ENCODE results near the gene ZFYVE9. TPM values are rescaled to one million over a fixed set of nuclear protein-coding genes. Genes with fewer than 3 reads are reported as not detected.

The ZFYVE9 gene
- total and polyA plus RNA-seq, 2 of the 13 experiments (the other 11 are each of a cell fraction or from before 2014, with no cell fraction given): 9.2 to 19.8 TPM

DNA sequence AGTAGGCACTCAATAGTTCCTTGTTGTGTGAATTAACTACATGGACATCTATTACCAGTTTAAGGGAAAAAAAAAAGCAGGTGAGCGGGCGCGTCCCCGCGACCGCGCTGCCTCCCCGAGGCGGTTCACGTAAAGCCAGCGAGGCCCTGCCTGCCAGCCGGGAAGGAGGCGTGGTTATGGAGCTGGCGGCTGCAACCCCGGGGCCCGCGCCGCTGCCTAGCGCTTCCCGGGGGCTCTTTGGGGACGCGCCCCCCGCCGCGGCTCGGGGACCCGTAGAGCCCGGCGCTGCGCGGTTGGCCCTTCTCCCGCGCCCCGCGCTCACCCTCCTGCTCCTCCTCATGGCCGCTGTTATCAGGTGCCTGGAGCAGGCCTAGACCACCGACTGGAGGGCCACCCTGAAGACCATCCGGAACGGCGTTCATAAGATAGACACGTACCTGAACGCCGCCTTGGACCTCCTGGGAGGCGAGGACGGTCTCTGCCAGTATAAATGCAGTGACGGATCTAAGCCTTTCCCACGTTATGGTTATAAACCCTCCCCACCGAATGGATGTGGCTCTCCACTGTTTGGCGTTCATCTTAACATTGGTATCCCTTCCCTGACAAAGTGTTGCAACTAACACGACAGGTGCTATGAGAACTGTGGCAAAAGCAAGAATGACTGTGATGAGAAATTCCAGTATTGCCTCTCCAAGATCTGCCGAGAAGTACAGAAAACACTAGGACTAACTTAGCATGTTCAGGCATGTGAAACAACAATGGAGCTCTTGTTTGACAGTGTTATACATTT lies 226.7 kb downstream of the ZFYVE9 start (continued):
- no peak for TF ChIP-seq DR1 (CRISPR knock-in tag; IDR thresholded peaks at IDR 0.05)
- TF ChIP-seq SATB2 (CRISPR knock-in tag; IDR thresholded peaks at IDR 0.05): no peak
- TF ChIP-seq ATF7 (IDR thresholded peaks at IDR 0.05): no peak
- no peak for TF ChIP-seq ATF7 (CRISPR knock-in tag; IDR thresholded peaks at IDR 0.05)
- TF ChIP-seq, protein P1, sequence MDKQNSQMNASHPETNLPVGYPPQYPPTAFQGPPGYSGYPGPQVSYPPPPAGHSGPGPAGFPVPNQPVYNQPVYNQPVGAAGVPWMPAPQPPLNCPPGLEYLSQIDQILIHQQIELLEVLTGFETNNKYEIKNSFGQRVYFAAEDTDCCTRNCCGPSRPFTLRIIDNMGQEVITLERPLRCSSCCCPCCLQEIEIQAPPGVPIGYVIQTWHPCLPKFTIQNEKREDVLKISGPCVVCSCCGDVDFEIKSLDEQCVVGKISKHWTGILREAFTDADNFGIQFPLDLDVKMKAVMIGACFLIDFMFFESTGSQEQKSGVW (CRISPR knock-in tag; IDR thresholded peaks at IDR 0.05; ENCODE audit: borderline replicate concordance): no peak
- TF ChIP-seq, protein P2, sequence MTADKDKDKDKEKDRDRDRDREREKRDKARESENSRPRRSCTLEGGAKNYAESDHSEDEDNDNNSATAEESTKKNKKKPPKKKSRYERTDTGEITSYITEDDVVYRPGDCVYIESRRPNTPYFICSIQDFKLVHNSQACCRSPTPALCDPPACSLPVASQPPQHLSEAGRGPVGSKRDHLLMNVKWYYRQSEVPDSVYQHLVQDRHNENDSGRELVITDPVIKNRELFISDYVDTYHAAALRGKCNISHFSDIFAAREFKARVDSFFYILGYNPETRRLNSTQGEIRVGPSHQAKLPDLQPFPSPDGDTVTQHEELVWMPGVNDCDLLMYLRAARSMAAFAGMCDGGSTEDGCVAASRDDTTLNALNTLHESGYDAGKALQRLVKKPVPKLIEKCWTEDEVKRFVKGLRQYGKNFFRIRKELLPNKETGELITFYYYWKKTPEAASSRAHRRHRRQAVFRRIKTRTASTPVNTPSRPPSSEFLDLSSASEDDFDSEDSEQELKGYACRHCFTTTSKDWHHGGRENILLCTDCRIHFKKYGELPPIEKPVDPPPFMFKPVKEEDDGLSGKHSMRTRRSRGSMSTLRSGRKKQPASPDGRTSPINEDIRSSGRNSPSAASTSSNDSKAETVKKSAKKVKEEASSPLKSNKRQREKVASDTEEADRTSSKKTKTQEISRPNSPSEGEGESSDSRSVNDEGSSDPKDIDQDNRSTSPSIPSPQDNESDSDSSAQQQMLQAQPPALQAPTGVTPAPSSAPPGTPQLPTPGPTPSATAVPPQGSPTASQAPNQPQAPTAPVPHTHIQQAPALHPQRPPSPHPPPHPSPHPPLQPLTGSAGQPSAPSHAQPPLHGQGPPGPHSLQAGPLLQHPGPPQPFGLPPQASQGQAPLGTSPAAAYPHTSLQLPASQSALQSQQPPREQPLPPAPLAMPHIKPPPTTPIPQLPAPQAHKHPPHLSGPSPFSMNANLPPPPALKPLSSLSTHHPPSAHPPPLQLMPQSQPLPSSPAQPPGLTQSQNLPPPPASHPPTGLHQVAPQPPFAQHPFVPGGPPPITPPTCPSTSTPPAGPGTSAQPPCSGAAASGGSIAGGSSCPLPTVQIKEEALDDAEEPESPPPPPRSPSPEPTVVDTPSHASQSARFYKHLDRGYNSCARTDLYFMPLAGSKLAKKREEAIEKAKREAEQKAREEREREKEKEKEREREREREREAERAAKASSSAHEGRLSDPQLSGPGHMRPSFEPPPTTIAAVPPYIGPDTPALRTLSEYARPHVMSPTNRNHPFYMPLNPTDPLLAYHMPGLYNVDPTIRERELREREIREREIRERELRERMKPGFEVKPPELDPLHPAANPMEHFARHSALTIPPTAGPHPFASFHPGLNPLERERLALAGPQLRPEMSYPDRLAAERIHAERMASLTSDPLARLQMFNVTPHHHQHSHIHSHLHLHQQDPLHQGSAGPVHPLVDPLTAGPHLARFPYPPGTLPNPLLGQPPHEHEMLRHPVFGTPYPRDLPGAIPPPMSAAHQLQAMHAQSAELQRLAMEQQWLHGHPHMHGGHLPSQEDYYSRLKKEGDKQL (CRISPR knock-in tag; IDR thresholded peaks at IDR 0.05; ENCODE audit: low read depth): no peak
- TF ChIP-seq, protein P3, sequence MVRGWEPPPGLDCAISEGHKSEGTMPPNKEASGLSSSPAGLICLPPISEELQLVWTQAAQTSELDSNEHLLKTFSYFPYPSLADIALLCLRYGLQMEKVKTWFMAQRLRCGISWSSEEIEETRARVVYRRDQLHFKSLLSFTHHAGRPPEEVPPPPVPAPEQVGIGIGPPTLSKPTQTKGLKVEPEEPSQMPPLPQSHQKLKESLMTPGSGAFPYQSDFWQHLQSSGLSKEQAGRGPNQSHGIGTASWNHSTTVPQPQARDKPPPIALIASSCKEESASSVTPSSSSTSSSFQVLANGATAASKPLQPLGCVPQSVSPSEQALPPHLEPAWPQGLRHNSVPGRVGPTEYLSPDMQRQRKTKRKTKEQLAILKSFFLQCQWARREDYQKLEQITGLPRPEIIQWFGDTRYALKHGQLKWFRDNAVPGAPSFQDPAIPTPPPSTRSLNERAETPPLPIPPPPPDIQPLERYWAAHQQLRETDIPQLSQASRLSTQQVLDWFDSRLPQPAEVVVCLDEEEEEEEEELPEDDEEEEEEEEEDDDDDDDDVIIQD (CRISPR knock-in tag; IDR thresholded peaks at IDR 0.05; ENCODE audit: low read depth): no peak
- TF ChIP-seq CENPX (CRISPR knock-in tag; IDR thresholded peaks at IDR 0.05): no peak
- TF ChIP-seq KDM2A (CRISPR knock-in tag; IDR thresholded peaks at IDR 0.05; ENCODE audit: borderline replicate concordance, low read depth): peak; percentile 58; the same call in 1 of the 2 replicates
- TF ChIP-seq, protein P4, sequence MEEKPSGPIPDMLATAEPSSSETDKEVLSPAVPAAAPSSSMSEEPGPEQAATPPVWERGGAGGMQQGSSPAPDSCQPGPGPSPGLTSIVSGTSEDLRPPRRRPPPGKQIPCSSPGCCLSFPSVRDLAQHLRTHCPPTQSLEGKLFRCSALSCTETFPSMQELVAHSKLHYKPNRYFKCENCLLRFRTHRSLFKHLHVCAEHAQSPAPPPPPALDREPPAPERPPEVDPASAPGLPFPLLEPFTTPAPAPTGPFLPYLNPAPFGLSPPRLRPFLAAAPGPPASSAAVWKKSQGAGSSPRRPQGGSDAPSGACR (CRISPR knock-in tag; IDR thresholded peaks at IDR 0.05): no peak
- TF ChIP-seq ZNF143 (CRISPR knock-in tag; IDR thresholded peaks at IDR 0.05): no peak
- TF ChIP-seq ZNF121 (CRISPR knock-in tag; IDR thresholded peaks at IDR 0.05): no peak
- TF ChIP-seq, protein P5, sequence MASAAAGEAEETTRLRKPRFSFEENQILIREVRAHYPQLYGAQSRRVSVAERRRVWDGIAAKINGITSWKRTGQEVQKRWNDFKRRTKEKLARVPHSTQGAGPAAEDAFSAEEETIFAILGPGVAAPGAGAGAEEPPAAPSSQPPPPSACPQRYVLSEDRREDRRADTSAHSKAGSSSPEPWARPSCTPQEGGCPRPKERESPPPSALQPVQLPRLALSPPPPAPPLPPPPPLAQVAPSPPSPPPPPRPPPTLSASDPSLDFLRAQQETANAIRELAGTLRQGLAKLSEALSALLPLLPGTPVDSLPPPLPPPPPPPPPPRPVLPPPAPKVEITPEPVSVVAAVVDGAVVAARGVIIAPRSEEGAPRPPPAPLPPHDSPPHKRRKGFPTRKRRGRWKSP (CRISPR knock-in tag; IDR thresholded peaks at IDR 0.05): peak; percentile 64; the same call in 1 of the 2 replicates
- no peak for TF ChIP-seq TBP (CRISPR knock-in tag; IDR thresholded peaks at IDR 0.05)
- no peak for TF ChIP-seq ZNF430 (CRISPR knock-in tag; IDR thresholded peaks at IDR 0.05)
- no peak for TF ChIP-seq HMG20A (CRISPR knock-in tag; IDR thresholded peaks at IDR 0.05; ENCODE audit: borderline replicate concordance)
- TF ChIP-seq, protein P6, sequence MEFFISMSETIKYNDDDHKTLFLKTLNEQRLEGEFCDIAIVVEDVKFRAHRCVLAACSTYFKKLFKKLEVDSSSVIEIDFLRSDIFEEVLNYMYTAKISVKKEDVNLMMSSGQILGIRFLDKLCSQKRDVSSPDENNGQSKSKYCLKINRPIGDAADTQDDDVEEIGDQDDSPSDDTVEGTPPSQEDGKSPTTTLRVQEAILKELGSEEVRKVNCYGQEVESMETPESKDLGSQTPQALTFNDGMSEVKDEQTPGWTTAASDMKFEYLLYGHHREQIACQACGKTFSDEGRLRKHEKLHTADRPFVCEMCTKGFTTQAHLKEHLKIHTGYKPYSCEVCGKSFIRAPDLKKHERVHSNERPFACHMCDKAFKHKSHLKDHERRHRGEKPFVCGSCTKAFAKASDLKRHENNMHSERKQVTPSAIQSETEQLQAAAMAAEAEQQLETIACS (CRISPR knock-in tag; IDR thresholded peaks at IDR 0.05): peak; percentile 87
- TF ChIP-seq NONO (IDR thresholded peaks at IDR 0.05): no peak
- TF ChIP-seq NONO (CRISPR knock-in tag; conservative IDR thresholded peaks at IDR 0.05): peak; percentile 50; the same call in 1 of the 2 replicates

Data from HepG2 (cell line).